BLaER1 treated with 17β-estradiol and CSF1 and Interleukin-3, amounts not matched to agents 10 nM and 100 nM (cell line): Measurements from ENCODE around the gene ARL3.
"Not testable (repeated sequence)": the region's sequence is repeated elsewhere in the genome, so short reads cannot be mapped to it uniquely, and the experiment has no call there.

Source experiments
- H3K27ac ChIP-seq, 11 experiments: shearing (Covaris generic); formaldehyde crosslinking; 2 replicates each; pipeline ENCODE4 v1.8.1; 2022
- H3K27me3 ChIP-seq, 11 experiments: shearing (Covaris generic); formaldehyde crosslinking; 2 replicates each; pipeline ENCODE4 v1.8.1; 2022
- H3K36me3 ChIP-seq, 11 experiments: shearing (Covaris generic); formaldehyde crosslinking; 2 replicates each; pipeline ENCODE4 v1.8.1; 2022
- H3K4me1 ChIP-seq, 10 experiments: shearing (Covaris generic); formaldehyde crosslinking; 2 replicates each; pipeline ENCODE4 v1.8.1; 2022
- H3K4me2 ChIP-seq, 11 experiments: shearing (Covaris generic); formaldehyde crosslinking; 2 replicates each; pipeline ENCODE4 v1.8.1; 2022
- H3K4me3 ChIP-seq, 10 experiments: shearing (Covaris generic); formaldehyde crosslinking; 2 replicates each; pipeline ENCODE4 v1.8.1; 2022
- H3K9ac ChIP-seq, 11 experiments: shearing (Covaris generic); formaldehyde crosslinking; 2 replicates each; pipeline ENCODE4 v1.8.1; 2022
- H3K9me3 ChIP-seq, 11 experiments: shearing (Covaris generic); formaldehyde crosslinking; replicated peaks in 1 of 11; 2 replicates each; pipeline ENCODE4 v1.8.1; 2022
- H4K20me1 ChIP-seq, 11 experiments: shearing (Covaris generic); formaldehyde crosslinking; 2 replicates each; pipeline ENCODE4 v1.8.1; 2022
- Cebpa-rat ChIP-seq, 11 experiments: shearing (Covaris generic); IDR thresholded peaks; 2 replicates each; pipeline ENCODE4 v1.8.1; 2022

The ARL3 gene

GRCh38 chr10:102743078-102743587 lies 28.9 kb upstream of the ARL3 start:
- H3K4me3 ChIP-seq = peak overlapping the region in 1 of 10 experiments; percentile 9; a peak in 1 of 20 replicates
- H3K27ac ChIP-seq = peak overlapping the region; percentile 50 to 76 (median 69); a peak in 19 of 22 replicates
- no peak for TF ChIP-seq Cebpa-rat (IDR thresholded peaks at IDR 0.05)
- peaks cover 36 to 74% (median 42%) of the 10 kb centered on the region in 10 experiments for H3K4me1 ChIP-seq
- H3K4me2 ChIP-seq = peak overlapping the region; percentile 7 to 60 (median 39); a peak in 18 of 22 replicates
- H3K27me3 ChIP-seq = no peaks in the 10 kb centered on the region
- no peak overlapping the region for H3K9ac ChIP-seq
- peaks cover 0 to 9% (median 4%) of the 10 kb centered on the region in 11 experiments; a peak in 7 of 22 replicates for H3K36me3 ChIP-seq
- no peaks in the 10 kb centered on the region for H3K9me3 ChIP-seq
- peaks cover 0 to 27% (median 0%) of the 10 kb centered on the region in 11 experiments; a peak in 3 of 22 replicates for H4K20me1 ChIP-seq

GRCh38 chr10:102742313-102742712 lies 28.1 kb upstream of the ARL3 start:
- not testable (repeated sequence) for H3K27ac ChIP-seq, H3K27me3 ChIP-seq, H3K9me3 ChIP-seq, H3K9ac ChIP-seq, H3K4me3 ChIP-seq
- Histone ChIP-seq H3K4me2 (peak overlapping the region in 2 of 11 experiments; percentile 6 to 49; a peak in 2 of 22 replicates), H3K36me3 (peaks cover 5 to 14% (median 8%) of the 10 kb centered on the region in 11 experiments; a peak in 10 of 22 replicates), H4K20me1 (peaks cover 0 to 20% (median 0%) of the 10 kb centered on the region in 11 experiments; a peak in 2 of 22 replicates), H3K4me1 (peaks cover 45 to 74% (median 50%) of the 10 kb centered on the region in 10 experiments)

GRCh38 chr10:102741726-102742237 lies 27.6 kb upstream of the ARL3 start:
- Histone ChIP-seq H3K9me3 (no peaks in the 10 kb centered on the region), H3K4me1 (peaks cover 47 to 72% (median 53%) of the 10 kb centered on the region in 10 experiments), H3K4me3 (no peak overlapping the region), H3K27me3 (no peaks in the 10 kb centered on the region), H3K4me2 (no peak overlapping the region), H3K9ac (no peak overlapping the region), H4K20me1 (peaks cover 0 to 15% (median 0%) of the 10 kb centered on the region in 11 experiments; a peak in 2 of 22 replicates), H3K36me3 (peaks cover 0 to 16% (median 10%) of the 10 kb centered on the region in 11 experiments; a peak in 10 of 22 replicates), H3K27ac (no peak overlapping the region)
- TF ChIP-seq Cebpa-rat (IDR thresholded peaks at IDR 0.05) = no peak

GRCh38 chr10:102740229-102740628 lies 26.0 kb upstream of the ARL3 start:
- H3K4me3 ChIP-seq = no peak overlapping the region
- H3K36me3 ChIP-seq = peaks cover 0 to 28% (median 11%) of the 10 kb centered on the region in 11 experiments; a peak in 11 of 22 replicates
- no peak for TF ChIP-seq Cebpa-rat (IDR thresholded peaks at IDR 0.05)
- no peaks in the 10 kb centered on the region; a peak in 1 of 22 replicates for H4K20me1 ChIP-seq
- H3K9ac ChIP-seq = no peak overlapping the region
- H3K4me1 ChIP-seq = peaks cover 48 to 58% (median 53%) of the 10 kb centered on the region in 10 experiments
- H3K4me2 ChIP-seq = peak overlapping the region in 3 of 11 experiments; percentile 36 to 82 (median 72); a peak in 1 of 22 replicates
- no peaks in the 10 kb centered on the region for H3K27me3 ChIP-seq
- H3K9me3 ChIP-seq = no peaks in the 10 kb centered on the region
- H3K27ac ChIP-seq = no peak overlapping the region

- Histone ChIP-seq H3K36me3 (peaks cover 4 to 39% (median 21%) of the 10 kb centered on the region in 11 experiments; a peak in 18 of 22 replicates), H3K4me1 (peaks cover 42 to 56% (median 44%) of the 10 kb centered on the region in 10 experiments), H3K27me3 (no peaks in the 10 kb centered on the region), H3K4me2 (peak overlapping the region; percentile 49 to 82 (median 72)), H3K4me3 (no peak overlapping the region), H3K27ac (peak overlapping the region in 9 of 11 experiments; percentile 1 to 49 (median 13); a peak in 9 of 22 replicates), H4K20me1 (no peaks in the 10 kb centered on the region), H3K9ac (peak overlapping the region in 1 of 11 experiments; percentile 7; a peak in 1 of 22 replicates), H3K9me3 (no peaks in the 10 kb centered on the region)
- TF ChIP-seq Cebpa-rat (IDR thresholded peaks at IDR 0.05) = no peak
Measured at GRCh38 chr10:102738692-102739121, 24.5 kb upstream of the ARL3 start.

GRCh38 chr10:102735065-102735562 lies 20.9 kb upstream of the ARL3 start:
- H3K9ac ChIP-seq = no peak overlapping the region; a peak in 1 of 22 replicates
- no peaks in the 10 kb centered on the region for H3K27me3 ChIP-seq
- H3K9me3 ChIP-seq = no peaks in the 10 kb centered on the region
- peaks cover 32 to 49% (median 43%) of the 10 kb centered on the region in 10 experiments for H3K4me1 ChIP-seq
- TF ChIP-seq Cebpa-rat (IDR thresholded peaks at IDR 0.05) = no peak
- peak overlapping the region in 7 of 11 experiments; percentile 26 to 59 (median 51); a peak in 9 of 22 replicates for H3K4me2 ChIP-seq
- H3K4me3 ChIP-seq = no peak overlapping the region
- H3K27ac ChIP-seq = peak overlapping the region in 1 of 11 experiments; percentile 20; a peak in 1 of 22 replicates
- peaks cover 19 to 74% (median 54%) of the 10 kb centered on the region in 11 experiments for H3K36me3 ChIP-seq
- H4K20me1 ChIP-seq = no peaks in the 10 kb centered on the region

GRCh38 chr10:102732661-102733060 lies 18.5 kb upstream of the ARL3 start:
- H4K20me1 ChIP-seq = peaks cover 0 to 6% (median 0%) of the 10 kb centered on the region in 11 experiments; a peak in 4 of 22 replicates
- no peaks in the 10 kb centered on the region for H3K27me3 ChIP-seq
- H3K27ac ChIP-seq = no peak overlapping the region
- H3K9me3 ChIP-seq = no peaks in the 10 kb centered on the region
- no peak overlapping the region for H3K4me3 ChIP-seq
- H3K36me3 ChIP-seq = peaks cover 19 to 94% (median 73%) of the 10 kb centered on the region in 11 experiments
- H3K9ac ChIP-seq = no peak overlapping the region
- no peak overlapping the region for H3K4me2 ChIP-seq
- no peak for TF ChIP-seq Cebpa-rat (IDR thresholded peaks at IDR 0.05)
- H3K4me1 ChIP-seq = peaks cover 18 to 32% (median 22%) of the 10 kb centered on the region in 10 experiments

- H3K9ac ChIP-seq = 0 out of 22 replicates have a peak overlapping the region, but pooled peaks of 1 of the 11 experiments have one; percentile 19
- H3K4me1 ChIP-seq = peaks cover 11 to 38% (median 16%) of the 10 kb centered on the region in 10 experiments; a peak in 19 of 20 replicates
- no peak for TF ChIP-seq Cebpa-rat (IDR thresholded peaks at IDR 0.05)
- no peak overlapping the region for H3K4me3 ChIP-seq
- H3K4me2 ChIP-seq = no peak overlapping the region
- no peak overlapping the region; a peak in 1 of 22 replicates for H3K27ac ChIP-seq
- no peaks in the 10 kb centered on the region for H3K9me3 ChIP-seq
- H3K27me3 ChIP-seq = no peaks in the 10 kb centered on the region
- peaks cover 19 to 97% (median 80%) of the 10 kb centered on the region in 11 experiments for H3K36me3 ChIP-seq
- peaks cover 0 to 7% (median 0%) of the 10 kb centered on the region in 11 experiments; a peak in 5 of 22 replicates for H4K20me1 ChIP-seq
Measured at GRCh38 chr10:102731222-102731800, 17.1 kb upstream of the ARL3 start.
